HG03108 (cell line): ENCODE data around the gene CGREF1.
"Not testable (repeated sequence)": the region's sequence is repeated elsewhere in the genome, so short reads cannot be mapped to it uniquely, and the experiment has no call there.

Source experiments
- ATAC-seq: cut with Tn5 transposase; IDR thresholded peaks from one replicate; pipeline ENCODE4 v1.9.1; 2021; ENCODE audit warnings: moderate library complexity; ENCODE audit not compliant: unreplicated experiment

Gene CGREF1

DNA sequence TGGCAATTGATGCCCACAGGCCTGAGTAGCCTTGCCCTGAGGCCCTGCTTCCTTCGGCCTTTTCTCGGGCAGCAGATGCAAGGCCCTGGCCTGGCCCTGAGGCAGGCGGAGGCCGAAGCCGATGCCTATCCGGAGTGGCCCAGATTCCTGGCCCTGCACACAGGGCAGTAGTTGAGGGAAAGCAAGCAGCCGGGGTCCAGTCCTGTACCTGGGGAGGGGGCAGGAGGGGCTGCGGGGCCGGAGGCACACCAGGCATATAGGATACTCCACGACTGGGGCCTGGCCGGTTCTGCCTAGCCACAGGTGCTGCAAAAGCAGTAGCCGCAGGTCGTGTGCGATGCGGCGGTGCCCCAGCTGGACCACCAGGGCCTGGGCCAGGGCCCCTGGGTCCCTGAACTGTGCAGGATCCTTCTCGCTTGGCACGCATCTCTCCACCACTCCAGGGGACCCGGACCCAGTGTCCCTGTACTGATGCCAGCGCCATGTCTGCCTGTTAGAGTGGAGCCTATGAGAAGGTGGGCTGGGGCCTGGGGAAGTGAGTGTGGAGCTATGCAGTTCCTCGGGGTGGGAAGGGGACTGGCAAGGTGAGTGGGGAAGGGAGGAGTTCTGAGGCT lies 18.5 kb upstream of the CGREF1 start:
- no peak for ATAC-seq

DNA sequence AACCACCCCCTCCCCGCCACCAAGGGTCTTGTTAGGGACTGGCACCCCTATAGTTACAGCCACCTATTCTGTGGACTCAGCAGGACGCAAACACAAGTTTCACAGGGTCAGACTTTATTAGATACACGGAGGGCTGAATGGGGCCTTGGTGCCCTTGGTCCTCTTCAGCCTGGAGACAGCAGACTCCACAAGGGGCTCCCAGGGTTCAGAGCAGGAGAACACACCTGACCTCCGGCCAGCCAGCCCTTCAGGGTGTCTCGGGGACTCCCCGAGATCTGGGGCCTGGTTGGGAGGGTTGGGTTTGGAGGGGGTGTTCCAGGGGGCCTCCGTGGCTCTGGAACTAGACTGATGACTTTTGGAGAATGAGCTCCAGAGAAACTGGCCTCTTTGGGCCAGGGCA lies 17.8 kb upstream of the CGREF1 start:
- no peak for ATAC-seq

- ATAC-seq, result no peak
These were observed 16.6 kb upstream of the CGREF1 start for GRCh38 chr2:27135478-27135955.

GRCh38 chr2:27134781-27135477 lies 16.0 kb upstream of the CGREF1 start:
- ATAC-seq, result no peak

GRCh38 chr2:27133905-27134780 lies 15.2 kb upstream of the CGREF1 start, which contains the start of gene PREB:
Gene PREB, minus strand, starts transcription at chr2:27134636. Its CDS starts 215 bp downstream, at chr2:27134421.
- peak; percentile 78 for ATAC-seq

- ATAC-seq, result no peak
These were observed 14.4 kb upstream of the CGREF1 start for GRCh38 chr2:27133195-27133875.

GRCh38 chr2:27131429-27131828 lies 12.5 kb upstream of the CGREF1 start:
- no peak for ATAC-seq

- ATAC-seq, result no peak
These were observed 11.5 kb upstream of the CGREF1 start for GRCh38 chr2:27130396-27130795.

DNA sequence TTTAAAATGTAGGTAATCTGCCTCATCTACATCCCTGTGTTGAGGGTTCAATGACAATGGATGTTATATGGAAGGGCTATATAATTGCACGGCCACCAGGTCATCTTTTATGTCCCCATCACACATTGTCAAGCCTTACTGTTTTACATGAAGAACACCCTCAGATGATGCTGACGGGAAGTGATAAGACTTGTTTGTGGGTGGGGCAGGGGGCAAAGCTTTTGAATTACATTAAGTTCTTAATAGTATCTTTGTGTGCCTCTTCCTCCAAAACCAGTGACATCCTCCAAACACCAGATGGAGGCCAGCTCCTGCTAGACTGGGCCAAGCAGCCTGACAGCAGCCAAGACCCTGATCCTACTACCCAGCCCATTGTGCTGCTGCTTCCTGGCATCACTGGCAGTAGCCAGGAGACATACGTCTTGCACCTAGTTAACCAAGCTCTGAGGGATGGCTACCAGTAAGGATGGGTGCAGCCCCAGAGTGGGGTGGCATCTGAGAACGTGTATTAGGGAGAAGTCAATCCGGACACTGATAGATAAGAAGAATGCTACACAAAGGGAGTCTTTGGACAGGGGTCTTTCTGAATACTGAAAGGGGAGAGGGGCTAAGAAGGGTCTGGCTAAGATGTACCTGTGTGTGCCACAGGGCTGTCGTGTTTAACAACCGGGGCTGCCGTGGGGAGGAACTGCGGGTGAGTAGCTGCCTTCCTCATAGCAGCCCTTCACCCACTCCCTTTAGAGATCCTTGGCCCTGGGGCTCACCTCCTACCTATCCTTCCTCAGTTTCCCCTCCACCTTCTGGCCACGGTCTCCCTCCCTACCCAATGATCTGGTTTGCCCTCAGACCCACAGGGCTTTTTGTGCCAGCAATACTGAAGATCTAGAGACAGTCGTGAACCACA lies 10.0 kb upstream of the CGREF1 start:
- no peak for ATAC-seq

DNA sequence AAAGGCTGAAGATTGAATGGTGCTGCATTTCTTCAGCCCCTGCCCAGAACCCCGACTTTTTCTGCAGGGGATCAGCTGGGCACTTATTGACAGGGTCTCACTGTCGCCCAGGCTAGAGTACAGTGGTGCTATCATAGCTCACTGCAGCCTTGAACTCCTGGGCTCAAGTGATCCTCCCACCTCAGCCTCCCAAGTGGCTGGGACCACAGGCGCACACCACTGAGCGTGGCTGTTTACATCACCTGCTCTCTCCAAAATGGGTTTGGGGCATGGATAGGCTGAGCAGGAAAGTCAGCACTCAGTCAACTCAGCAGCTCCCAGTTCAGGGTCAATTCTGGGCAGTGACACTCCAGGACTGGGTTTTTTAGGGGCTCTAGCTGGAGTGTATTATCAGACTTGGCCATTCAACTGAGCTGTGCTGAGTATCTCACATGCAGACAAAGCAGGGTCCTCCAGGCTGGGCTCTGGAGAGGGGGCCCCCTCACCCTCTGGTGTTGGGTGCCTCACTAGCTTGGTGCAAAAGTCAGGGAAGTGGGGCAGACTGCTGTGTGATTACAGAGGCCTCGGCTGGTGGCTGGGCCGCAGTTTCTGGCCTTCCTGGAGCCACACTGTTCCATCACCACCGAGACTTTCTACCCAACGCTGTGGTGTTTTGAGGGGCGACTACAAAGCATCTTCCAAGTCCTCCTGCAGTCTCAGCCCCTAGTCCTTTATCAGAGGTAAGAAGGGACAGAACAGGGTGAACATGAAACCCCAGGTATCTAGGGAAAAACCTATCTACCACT lies 9.1 kb upstream of the CGREF1 start:
- ATAC-seq, result no peak

DNA sequence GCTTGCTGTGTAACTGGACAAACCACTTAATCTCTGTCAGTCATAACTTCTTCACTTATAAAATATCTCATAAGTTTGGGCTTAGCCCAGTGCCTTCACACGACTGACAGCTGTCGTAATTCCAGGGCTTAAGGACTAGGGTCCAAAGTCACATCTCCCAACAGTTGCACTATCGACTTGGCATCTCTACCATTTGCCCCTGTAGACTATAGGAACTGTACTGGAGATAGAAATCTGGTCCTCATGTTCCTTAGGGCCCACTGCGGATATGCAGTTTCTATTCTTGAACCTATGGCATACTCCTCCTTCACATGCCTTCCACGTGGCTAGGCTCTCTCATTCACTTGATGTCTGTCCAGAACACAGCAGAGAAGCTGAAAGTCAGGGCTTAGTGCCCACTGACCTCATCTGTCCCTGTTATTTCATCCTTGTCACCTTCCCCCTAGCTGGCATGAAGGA lies 7.4 kb upstream of the CGREF1 start:
- no peak for ATAC-seq

DNA sequence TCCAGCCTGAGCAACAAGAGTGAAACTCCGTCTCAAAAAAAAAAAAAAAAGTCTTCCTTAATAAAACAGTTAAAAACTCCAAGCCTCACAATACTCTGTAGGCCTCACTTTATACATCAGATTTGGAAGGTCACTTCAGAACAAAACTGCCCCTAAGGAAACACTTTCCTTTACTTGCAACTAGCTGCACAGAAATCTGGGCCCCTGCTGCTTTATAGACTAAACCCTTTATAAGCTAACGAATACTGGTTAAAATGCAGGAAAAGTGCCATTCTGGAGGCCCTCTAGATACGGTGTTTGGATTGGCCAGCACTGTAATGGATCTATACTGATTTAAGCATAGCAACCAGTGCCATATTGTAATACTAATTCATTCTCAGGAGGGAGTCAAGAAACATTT lies 6.2 kb upstream of the CGREF1 start:
- ATAC-seq, result no peak

DNA sequence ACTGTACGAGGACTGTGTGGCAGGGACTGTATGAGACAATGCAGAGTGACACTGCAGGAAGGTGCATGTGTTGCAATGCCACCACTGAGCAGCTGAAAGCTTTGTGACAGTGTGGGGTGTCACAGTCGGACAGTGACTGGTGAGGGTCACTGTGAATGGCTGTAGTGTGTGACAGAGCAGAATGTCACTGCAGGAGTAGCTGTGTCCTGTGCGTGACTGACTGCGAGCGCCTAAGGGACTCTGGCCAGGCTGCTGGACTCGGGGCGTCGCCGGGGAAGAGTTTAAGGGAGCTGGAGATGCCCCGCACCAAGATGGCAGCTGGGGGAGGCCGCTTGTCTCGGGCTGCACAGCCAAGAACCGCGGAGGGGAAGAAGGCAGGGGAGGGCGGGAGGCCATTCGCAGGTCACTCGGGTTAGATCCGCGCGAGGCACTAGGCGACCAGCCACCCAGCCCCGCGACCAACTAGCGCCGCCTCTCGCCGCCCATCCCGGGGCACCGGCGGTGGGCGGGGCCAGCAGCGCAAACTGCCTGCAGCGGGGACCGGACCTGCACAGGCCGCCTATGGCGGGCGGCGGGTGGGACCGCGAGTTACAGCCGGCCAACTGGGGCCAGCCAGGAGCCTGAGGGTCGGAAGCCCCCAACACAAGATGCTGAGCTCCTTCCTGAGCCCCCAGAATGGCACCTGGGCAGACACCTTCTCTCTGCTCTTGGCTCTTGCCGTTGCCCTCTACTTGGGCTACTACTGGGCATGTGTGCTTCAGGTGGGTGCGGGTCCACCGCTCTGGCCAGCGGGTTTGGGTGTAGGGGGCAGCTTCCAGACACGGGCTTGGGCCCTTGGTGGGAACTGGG lies 4.6 kb upstream of the CGREF1 start, which contains the start of gene ABHD1:
Gene ABHD1 (plus strand): TSS at position 514 of the 849 bp plus-strand sequence. CDS start 134 bp downstream, at position 648.
- ATAC-seq, result no peak

- no peak for ATAC-seq
These were observed 3.9 kb upstream of the CGREF1 start for GRCh38 chr2:27122791-27123190.

- ATAC-seq, result no peak
These were observed 3.0 kb upstream of the CGREF1 start for GRCh38 chr2:27121906-27122305.

DNA sequence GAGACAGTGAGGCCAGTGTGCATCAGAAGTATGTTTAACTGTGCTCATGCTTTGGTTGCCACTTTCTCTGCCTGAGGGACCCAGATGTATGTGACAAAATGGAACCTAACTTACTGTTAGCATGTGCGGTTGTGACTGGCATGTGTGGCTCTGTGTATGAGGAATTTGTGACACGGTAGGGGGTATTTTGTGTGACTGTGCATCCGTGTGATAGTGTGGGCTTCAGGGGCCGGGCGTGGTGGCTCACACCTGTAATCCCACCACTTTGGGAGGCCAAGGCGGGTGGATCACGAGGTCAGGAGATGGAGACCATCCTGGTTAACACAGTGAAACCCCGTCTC lies 372 bp upstream of the CGREF1 start:
- ATAC-seq, result not testable (repeated sequence)

- ATAC-seq, result no peak
These were observed 868 bp downstream of the CGREF1 start for GRCh38 chr2:27117995-27118524.

- no peak for ATAC-seq
These were observed 3.4 kb downstream of the CGREF1 start for GRCh38 chr2:27115519-27115918.
